HT1080 (cell line): Measurements from ENCODE around the gene DYRK1A. TPM values are rescaled to one million over a fixed set of nuclear protein-coding genes. Genes with fewer than 3 reads are reported as not detected.

ENCODE experiments used
- DNase-seq: peaks from one replicate; pipeline ENCODE4 v3.0.0-alpha.2; 2015; ENCODE audit warnings: low read depth
- total RNA-seq: library from RNA; depleted of rRNA; stranded (reverse); fragments of >200 nt; shearing (Covaris generic); gene quantifications from 2 replicates; pipeline ENCODE4 v1.2.3, GENCODE V29; 2014

Gene DYRK1A
- total RNA-seq, 1 experiment from 2014 or later = 31.5 TPM

- peak; percentile 64 for DNase-seq
Observed at GRCh38 chr21:37365517-37366481, 774 bp upstream of the DYRK1A start.

- DNase-seq = no peak
Observed at GRCh38 chr21:37367336-37367702, 746 bp downstream of the DYRK1A start.

GRCh38 chr21:37367703-37368540, 1.3 kb downstream of the DYRK1A start:
- DNase-seq = peak; percentile 57

GRCh38 chr21:37368541-37369279, 2.1 kb downstream of the DYRK1A start:
- peak; percentile 48 for DNase-seq

- DNase-seq = no peak
Observed at GRCh38 chr21:37369307-37369854, 2.8 kb downstream of the DYRK1A start.

DNA sequence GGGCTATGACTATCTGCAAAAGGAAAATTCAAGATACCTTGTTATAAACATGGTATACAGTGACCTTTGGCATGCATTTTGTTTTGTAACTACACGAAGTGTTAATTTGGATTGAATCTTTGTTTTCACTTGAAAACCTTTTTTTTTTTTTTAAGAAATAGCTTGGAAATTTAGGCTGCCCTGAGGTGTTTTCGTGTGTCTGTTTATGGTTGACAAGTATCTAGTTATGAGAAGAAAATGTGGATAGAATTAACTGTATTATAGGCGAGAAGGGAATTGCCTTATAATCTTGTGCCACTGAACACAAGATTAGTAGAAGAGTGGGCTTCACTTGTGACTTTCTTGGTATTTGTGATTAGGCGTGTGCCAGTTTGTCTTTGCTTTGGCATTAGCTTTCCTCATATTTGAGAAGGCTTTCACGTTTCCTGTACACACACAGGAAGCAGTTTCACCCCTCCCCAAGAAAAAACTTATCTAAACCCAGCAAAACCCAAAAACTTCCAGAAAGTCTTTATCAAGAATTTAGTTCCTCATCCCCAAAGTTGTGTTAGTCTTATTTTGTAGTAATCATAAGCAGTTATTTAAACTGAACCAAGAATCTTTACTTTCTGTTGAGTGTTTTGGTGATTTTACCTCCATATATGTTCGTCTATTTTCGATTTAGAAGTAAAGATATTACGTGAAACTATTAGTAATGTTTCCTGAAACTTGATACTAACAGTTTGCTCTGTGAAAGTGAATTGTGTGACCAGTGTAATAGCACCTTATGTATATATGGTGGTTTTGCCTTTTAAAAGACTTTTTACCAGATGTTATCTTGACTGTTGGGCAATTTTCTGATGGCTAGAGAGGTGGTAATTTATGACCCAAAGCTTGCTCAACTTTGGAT, 3.8 kb downstream of the DYRK1A start:
- peak; percentile 78 for DNase-seq

GRCh38 chr21:37371041-37371397, 4.4 kb downstream of the DYRK1A start:
- no peak for DNase-seq

DNA sequence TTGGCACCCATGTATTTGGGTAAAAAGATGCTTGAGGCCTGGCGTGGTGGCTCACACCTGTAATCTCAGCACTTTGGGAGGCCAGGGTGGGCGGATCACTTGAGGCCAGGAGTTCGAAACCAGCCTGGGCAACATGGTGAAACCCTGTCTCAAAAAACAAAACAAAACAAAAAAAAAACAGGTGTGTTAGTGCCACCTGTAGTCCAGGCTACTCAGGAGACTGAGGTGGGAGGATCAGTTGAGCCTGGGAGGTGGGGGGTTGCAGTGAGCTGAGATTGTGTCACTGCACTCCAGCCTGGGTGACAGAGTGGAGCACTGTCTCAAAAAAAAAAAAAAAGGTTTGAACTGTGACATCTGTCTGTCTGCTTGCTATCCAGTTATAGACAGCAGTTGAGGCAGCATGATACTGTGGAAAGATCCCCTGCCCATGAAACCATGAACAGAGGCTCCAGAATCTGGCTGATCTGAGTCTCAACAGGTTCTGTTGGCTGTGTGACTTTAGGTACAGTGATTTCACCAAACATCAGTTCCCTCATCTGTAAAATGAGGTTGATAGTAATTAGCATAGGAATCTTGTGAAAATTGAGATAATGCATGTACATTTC, 5.7 kb downstream of the DYRK1A start:
- DNase-seq = no peak

- no peak for DNase-seq
Observed at GRCh38 chr21:37372951-37373350, 6.4 kb downstream of the DYRK1A start.

- DNase-seq = peak; percentile 34
Observed at GRCh38 chr21:37373539-37373938, 7.0 kb downstream of the DYRK1A start.

GRCh38 chr21:37374027-37374426, 7.5 kb downstream of the DYRK1A start:
- peak; percentile 74 for DNase-seq

- no peak for DNase-seq
Observed at GRCh38 chr21:37375866-37376574, 9.4 kb downstream of the DYRK1A start.

GRCh38 chr21:37378700-37379139, 12.1 kb downstream of the DYRK1A start:
- DNase-seq = no peak

- DNase-seq = no peak
Observed at GRCh38 chr21:37380349-37381323, 14.1 kb downstream of the DYRK1A start.

DNA sequence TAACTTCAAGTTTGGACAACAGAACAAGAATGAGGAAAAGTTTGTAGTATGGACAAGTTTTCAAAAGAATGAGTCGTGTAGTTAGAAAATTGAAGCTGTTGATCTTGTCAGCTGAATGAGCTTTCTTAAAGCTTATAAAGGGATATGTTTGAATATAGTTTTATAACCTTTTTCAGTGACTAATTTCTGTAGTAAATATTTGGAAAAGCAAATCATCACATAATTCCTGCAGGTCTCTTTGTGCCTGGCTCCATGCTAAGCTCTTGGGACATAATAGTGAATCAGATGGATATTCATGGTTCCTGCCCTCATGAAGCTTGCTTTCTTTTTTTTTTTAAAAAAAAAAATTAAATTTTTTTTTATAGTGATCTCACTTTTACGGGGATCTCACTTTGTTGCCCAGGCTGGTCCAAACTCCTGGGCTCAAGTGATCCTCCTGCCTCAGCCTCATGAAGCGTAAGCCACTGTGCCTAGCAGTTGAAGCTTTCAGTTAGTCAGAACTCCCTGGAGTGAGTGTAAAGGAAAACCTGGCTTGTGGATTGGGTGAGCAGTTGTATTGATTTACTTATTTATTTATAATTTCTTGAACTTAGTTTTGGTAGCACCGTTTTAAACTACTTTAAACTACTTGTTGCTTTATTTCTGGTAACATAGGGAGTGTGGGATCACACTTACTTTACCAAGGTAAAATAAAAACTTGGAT, 15.5 kb downstream of the DYRK1A start:
- no peak for DNase-seq

DNA sequence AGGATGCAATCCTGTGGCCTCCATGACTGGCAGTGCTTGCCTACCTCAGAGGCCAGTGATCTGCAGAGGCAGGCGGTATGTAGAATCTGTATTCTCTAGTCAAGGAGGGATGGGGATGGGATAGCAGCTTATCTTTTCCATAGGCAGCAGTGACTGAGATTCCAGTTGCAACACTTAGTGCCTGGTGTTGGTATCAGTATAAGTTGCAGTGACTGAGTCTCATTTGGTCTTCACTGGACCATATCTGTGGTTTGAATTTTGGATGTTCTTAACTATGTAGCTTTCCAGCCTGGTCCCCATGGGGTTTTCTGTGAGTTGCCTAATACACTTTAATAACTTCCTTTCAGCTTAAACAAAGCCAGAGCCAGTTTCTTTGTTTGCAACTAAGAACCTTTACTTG, 16.5 kb downstream of the DYRK1A start:
- no peak for DNase-seq

DNA sequence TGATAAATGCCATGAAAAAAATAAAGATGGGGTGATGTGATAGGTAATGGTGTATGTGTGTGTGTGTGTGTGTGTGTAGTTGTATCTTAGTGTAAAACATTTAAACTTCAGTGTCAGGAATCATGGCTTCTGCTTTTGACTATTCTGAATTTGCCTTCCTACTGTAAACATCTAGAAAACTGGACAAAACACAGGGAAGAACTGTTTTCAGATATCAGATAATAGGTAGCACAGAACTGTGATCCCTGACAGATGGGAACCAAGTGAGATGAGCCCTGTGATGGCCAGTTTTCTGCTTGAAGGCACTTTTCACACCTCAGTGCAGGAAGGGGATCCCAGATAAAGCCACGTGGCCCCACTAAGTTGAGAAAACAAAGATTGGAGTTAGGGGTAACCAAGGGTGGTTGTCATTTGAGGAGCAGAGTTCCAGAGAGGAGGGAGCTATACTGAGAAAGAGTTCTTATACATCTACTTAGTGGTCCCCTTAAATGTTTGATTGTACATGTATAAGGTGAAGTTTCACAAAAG, 17.3 kb downstream of the DYRK1A start:
- no peak for DNase-seq
